GM15510 (cell line): ENCODE results near the gene EDC3.
A peak's percentile ranks its signal among the peaks of the same experiment; 100 is the strongest.

Experiments
- POLR2A ChIP-seq: IDR thresholded peaks from 3 replicates; pipeline ENCODE4 v1.6.1; 2011; ENCODE audit warnings: borderline replicate concordance; ENCODE audit not compliant: insufficient read length; ENCODE audit errors: extremely low read depth

The EDC3 gene

GRCh38 chr15:74610302-74610951, 85.4 kb downstream of the EDC3 start:
- no peak for TF ChIP-seq POLR2A

DNA sequence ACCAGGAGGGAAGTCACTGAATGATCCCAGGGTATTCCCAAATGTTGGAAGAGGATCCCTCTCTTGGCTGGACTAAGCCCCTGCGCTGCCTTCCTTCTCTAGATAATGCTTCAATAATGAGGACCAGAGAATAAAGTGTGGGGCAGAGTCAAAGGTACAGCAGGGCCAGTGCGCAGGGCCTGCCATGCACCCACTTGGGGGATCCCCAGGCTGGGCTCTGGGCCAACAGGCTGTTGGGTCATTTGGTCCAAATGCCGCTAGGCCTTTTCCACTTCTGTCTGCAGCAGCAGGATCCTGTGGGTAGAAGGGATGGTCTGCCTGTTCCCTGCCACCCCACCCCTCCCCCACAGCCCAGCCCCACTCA, 85.9 kb downstream of the EDC3 start:
- TF ChIP-seq POLR2A, result no peak

GRCh38 chr15:74608786-74609185, 87.0 kb downstream of the EDC3 start:
- TF ChIP-seq POLR2A, result no peak

GRCh38 chr15:74605795-74606150, 90.1 kb downstream of the EDC3 start:
- no peak for TF ChIP-seq POLR2A

DNA sequence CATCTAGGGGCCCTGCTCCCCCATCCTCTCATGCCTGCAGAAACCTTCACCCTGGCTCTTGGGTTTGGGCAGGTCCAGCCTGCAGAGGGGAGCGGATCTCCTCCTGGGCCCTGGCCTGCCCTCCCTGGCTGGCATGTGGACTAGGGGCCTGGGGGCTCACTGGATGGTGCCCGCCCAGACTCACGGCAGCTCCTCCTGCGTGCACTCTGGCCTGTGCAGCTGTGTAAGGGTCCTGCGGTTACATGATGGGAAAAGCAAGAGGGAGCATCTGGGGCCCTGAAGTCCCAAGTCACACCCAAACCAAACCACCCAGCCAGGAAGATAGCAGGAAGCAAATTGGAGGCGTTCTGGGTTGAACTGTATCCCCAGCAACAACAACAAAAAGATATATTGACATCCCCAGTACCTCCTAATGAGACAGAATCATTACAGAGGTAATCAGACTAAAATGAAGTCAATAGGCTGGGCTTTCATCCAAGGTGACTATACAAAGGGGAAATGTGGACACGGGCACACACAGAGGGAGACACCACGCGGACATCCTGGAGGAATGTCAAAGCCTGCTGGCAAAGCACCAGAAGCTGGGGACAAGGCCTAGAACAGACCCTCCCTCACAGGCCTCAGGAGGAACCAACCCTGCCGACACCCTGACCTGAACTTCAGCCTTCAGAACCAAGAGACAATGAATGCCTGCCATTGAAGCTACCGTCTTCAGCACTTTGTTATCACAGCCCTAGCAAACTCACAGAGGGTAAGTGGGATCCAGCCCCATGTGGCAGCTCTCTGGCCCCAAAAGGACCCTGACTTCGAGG, 90.6 kb downstream of the EDC3 start:
- TF ChIP-seq POLR2A, result no peak

- TF ChIP-seq POLR2A, result no peak
Observed at GRCh38 chr15:74603789-74604705, 91.8 kb downstream of the EDC3 start.

DNA sequence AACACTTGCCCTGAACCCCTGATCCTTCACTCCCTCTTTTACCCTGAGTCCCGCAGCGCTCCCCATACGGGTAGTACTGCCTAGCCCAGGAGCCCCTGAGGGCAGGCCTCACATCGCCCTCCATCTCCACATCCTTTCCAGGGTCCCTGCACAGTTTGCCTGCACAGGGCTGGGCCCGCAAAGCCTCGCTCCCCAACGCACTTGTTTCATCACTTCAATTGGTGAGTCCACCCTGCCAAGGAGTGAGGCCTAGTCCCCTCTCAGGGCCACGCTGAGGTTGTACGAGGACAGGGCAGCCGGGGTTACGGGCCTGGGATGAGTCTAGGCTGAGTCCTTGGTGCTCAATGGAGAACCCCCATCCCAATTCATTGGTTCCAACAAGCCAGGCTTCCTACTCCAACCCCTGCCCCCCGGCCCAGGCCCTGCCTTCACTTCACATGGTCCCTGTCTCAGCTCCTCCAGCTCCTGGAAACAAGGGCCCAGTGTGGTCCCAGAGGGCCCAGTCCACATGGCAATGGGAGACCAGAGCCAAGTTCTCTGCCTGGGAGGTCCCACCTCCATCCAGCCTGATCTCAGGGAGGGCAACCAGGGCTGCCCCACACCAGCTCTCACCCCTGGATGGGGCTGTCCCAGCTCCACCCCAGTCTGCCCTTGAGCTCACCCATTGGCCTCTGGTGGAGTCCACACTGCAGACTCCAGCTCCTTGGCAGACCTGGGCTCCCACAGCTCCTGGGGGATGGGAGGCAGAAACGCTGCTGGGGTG, 92.6 kb downstream of the EDC3 start:
- TF ChIP-seq POLR2A, result no peak

- no peak for TF ChIP-seq POLR2A
Observed at GRCh38 chr15:74599156-74599555, 96.7 kb downstream of the EDC3 start.

DNA sequence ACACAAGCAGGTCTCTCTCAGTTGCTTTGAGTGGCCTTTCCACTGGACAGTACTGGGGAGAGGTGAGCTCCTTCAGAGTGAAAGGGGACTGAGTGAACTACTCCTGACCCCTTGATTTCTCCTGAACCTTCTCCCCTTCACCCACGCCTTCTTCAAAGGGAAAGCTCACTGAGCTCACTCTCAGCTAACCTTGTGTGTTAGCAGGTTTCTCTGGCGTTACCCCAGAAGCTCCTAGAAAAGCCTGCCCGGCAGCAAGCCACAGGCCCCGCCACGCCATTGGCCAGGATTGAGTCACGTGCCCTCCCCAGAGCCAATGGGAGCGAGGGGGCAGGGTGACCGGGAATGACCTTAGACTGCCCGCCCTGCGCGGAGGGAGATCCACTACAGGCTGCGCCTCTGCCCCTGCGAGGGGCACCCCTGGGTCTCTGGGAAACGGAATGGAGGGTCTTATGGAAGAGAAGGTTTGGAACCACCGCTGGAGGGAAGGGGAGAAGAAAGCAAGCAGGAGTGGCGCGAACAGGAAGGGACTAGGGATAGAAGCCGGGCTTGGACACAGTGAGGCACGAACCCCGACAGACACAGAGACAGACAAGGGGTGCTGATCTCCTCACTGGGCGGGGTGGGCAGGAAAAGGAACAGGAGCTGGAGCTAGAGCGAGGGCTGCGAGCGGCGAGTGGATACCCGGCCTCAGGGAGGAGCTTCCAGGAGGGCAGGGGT, 97.5 kb downstream of the EDC3 start:
- peak; percentile 67 for TF ChIP-seq POLR2A

- TF ChIP-seq POLR2A, result no peak
Observed at GRCh38 chr15:74595271-74595670, 100.6 kb downstream of the EDC3 start.

DNA sequence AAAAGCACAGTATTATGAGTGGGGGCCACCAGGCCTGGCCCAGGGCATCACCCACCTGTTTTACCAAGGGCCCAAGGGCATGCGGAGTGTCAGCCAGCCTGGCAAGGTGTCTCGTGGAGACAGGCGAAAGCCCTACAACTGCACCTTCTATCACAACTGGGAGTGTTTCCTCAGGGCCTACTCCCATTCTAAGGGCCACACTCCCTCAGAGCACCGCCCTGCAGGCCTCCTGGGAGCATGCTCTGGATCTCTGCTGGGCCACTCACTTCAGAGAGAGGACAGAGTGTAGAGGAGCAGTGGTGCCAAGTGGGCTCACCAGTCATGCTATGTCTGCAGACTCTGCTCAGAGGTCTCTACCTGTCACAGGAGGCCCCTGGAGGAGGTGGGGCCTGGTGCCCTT, 101.4 kb downstream of the EDC3 start:
- no peak for TF ChIP-seq POLR2A

- no peak for TF ChIP-seq POLR2A
Observed at GRCh38 chr15:74593122-74593521, 102.7 kb downstream of the EDC3 start.

GRCh38 chr15:74592222-74592621, 103.6 kb downstream of the EDC3 start:
- no peak for TF ChIP-seq POLR2A

GRCh38 chr15:74589826-74590225, 106.0 kb downstream of the EDC3 start:
- TF ChIP-seq POLR2A, result no peak

DNA sequence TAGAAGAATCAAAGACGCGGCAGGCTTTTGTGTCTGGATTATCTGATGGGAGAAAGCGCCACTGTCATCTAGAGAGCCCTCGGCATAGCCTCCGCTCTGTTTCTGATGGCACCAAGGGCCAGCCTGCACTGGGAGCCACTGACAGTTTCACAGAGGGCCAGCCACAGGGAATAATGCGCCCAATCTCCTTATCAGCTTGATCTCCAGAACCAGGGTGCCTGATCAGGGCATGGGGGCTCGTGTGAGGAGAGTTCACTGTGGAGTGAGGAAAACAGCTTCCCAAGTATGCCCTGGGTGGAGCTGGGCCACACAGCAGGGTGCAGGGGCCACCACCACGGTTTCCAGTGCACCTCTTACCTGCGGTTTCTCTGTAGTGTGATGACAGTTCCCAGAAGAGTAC, 110.0 kb downstream of the EDC3 start:
- no peak for TF ChIP-seq POLR2A

DNA sequence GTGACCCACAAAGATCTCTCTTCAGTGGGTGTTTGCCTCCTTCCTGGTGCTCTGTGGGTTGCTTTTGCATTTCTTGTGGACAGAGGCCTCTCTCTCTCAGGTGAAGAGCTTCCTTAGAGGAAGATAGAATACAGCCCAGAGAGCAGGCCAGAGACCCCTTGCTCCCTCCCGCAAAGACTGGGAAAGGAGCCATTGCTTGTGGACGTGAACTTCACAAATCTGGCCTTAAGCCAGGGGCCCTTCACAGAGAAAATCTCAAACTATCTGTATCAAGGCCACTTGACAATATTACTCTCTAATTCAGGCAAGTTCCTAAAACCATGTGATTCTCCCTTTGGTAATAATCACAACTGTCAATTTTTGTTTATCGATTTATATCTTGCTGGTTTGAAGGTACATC, 110.6 kb downstream of the EDC3 start:
- no peak for TF ChIP-seq POLR2A
